HCT116 (cell line): Measurements from ENCODE around the gene KIFC1. TPM values are rescaled to one million over a fixed set of nuclear protein-coding genes. Genes with fewer than 3 reads are reported as not detected.

Experiments used
- ATAC-seq: fragments of 200-7000 bp; cut with Tn5 transposase; 2 replicates; pipeline ENCODE4 v1.9.1; 2020; ENCODE audit warnings: mild to moderate bottlenecking, moderate library complexity
- BruUV-seq: library from RNA; stranded (reverse); fragments of 400-500 nt; replicated peaks from 2 replicates; lab custom pipeline; 2021; lab: Mats Ljungman, UMichigan
- CTCF ChIA-PET: fragments of 300-600 bp; sonication (Branson Sonifier 250); formaldehyde crosslinking; loops from one replicate; lab custom pipeline; 2021; ENCODE audit warnings: antibody characterized with exemption; lab: Charles Lee
- POLR2A ChIA-PET: fragments of 300-600, 350-600 bp; sonication (Branson Sonifier 250); formaldehyde crosslinking; loops from one replicate; lab custom pipeline; 2021; ENCODE audit warnings: antibody characterized with exemption; lab: Charles Lee
- RAD21 ChIA-PET, 2 experiments: fragments of 300-600 bp; sonication (Branson Sonifier 250); formaldehyde crosslinking; loops; one replicate each; lab custom pipeline; 2023; ENCODE audit warnings: low total read pairs in 2 of 2; ENCODE audit not compliant: uncharacterized antibody in 2 of 2, unreplicated experiment in 2 of 2, low non-redundant PET in 1 of 2; lab: Charles Lee
- DNase-seq: peaks from one replicate; pipeline ENCODE4 v3.0.0-alpha.2; 2010; ENCODE audit warnings: low read depth, low spot score
- H2AFZ ChIP-seq: fragments of 200-600 bp; shearing (Covaris generic), sonication (generic); 2 replicates; pipeline ENCODE4 v1.6.1; 2017; ENCODE audit warnings: low read depth, mixed run types, mixed read lengths, antibody characterized with exemption, low read length; ENCODE audit not compliant: poor library complexity, severe bottlenecking
- H3K27ac ChIP-seq: 2 replicates; pipeline ENCODE4 v1.5.1; 2012; ENCODE audit warnings: low read depth, low read length
- H3K27me3 ChIP-seq: fragments of 200-600 bp; sonication (generic); 2 replicates; pipeline ENCODE4 v1.6.1; 2016; ENCODE audit warnings: mixed run types, low read length, mixed read lengths; ENCODE audit not compliant: insufficient read depth
- H3K36me3 ChIP-seq, 2 experiments: fragments of 200-500 bp in 1 of 2; fragments of 200-600 bp in 1 of 2; sonication (Bioruptor generic) in 1 of 2; sonication (generic) in 1 of 2; 2 replicates each; pipeline versions ENCODE4 v1.5.1 to v1.6.1; 2014 to 2016; ENCODE audit warnings: low read length in 2 of 2, inconsistent platforms in 1 of 2, mixed read lengths in 1 of 2, mixed run types in 1 of 2; ENCODE audit not compliant: insufficient read depth in 2 of 2, control insufficient read depth in 1 of 2
- H3K4me1 ChIP-seq, 2 experiments: fragments of 200-600 bp in 1 of 2; sonication (generic) in 1 of 2; 2 replicates each; pipeline versions ENCODE4 v1.5.1 to v1.6.1; 2012 to 2017; ENCODE audit warnings: low read length in 2 of 2, inconsistent platforms in 1 of 2, mild to moderate bottlenecking in 1 of 2, mixed read lengths in 1 of 2, mixed run types in 1 of 2, moderate library complexity in 1 of 2; ENCODE audit not compliant: insufficient read depth in 2 of 2, control insufficient read depth in 1 of 2
- H3K4me2 ChIP-seq: fragments of 200-600 bp; sonication (generic); 2 replicates; pipeline ENCODE4 v1.6.1; 2017; ENCODE audit warnings: mixed run types, low read length, mixed read lengths
- H3K4me3 ChIP-seq, 2 experiments: fragments of 200-600 bp in 1 of 2; sonication (generic) in 1 of 2; replicated peaks in 1 of 2; 2 replicates each; pipeline ENCODE4 v1.5.1; 2011 to 2016; ENCODE audit warnings: low read length in 2 of 2, control low read depth in 1 of 2, low read depth in 1 of 2, mild to moderate bottlenecking in 1 of 2, mixed read lengths in 1 of 2, mixed run types in 1 of 2
- H3K79me2 ChIP-seq: fragments of 200-600 bp; sonication (generic); 2 replicates; pipeline ENCODE4 v1.6.1; 2017; ENCODE audit warnings: mild to moderate bottlenecking, mixed run types, low read length, moderate library complexity, mixed read lengths; ENCODE audit not compliant: insufficient read depth
- H3K9ac ChIP-seq: fragments of 200-600 bp; sonication (generic); 2 replicates; pipeline ENCODE4 v1.6.1; 2016; ENCODE audit warnings: low read length, mixed read lengths
- H3K9me2 ChIP-seq: fragments of 200-600 bp; sonication (generic), shearing (Covaris generic); 2 replicates; pipeline ENCODE4 v1.6.1; 2017; ENCODE audit warnings: mixed run types, mild to moderate bottlenecking, moderate library complexity; ENCODE audit not compliant: insufficient read depth
- H3K9me3 ChIP-seq, 2 experiments: fragments of 200-500 bp in 1 of 2; fragments of 200-600 bp in 1 of 2; sonication (Bioruptor generic) in 1 of 2; sonication (generic) in 1 of 2; 2 replicates each; pipeline ENCODE4 v1.6.1; 2014 to 2017; ENCODE audit warnings: low read length in 2 of 2, mixed read lengths in 2 of 2, inconsistent platforms in 1 of 2, low read depth in 1 of 2, mild to moderate bottlenecking in 1 of 2, mixed run types in 1 of 2, moderate library complexity in 1 of 2; ENCODE audit not compliant: control insufficient read depth in 1 of 2, insufficient read depth in 1 of 2
- H4K20me1 ChIP-seq: fragments of 200-600 bp; sonication (generic), shearing (Covaris generic); 2 replicates; pipeline ENCODE4 v1.6.1; 2017; ENCODE audit warnings: mixed run types, mild to moderate bottlenecking, moderate library complexity; ENCODE audit not compliant: insufficient read depth
- ATF3 ChIP-seq: IDR thresholded peaks from 2 replicates; pipeline ENCODE4 v1.6.1; 2012
- CBX3 ChIP-seq: IDR thresholded peaks from 2 replicates; pipeline ENCODE4 v1.6.1; 2012; ENCODE audit warnings: low read depth
- CEBPB ChIP-seq: IDR thresholded peaks from 2 replicates; pipeline ENCODE4 v1.6.1; 2012; ENCODE audit warnings: low read depth
- EGR1 ChIP-seq: IDR thresholded peaks from 2 replicates; pipeline ENCODE4 v1.6.1; 2012; ENCODE audit warnings: low read depth
- ELF1 ChIP-seq: IDR thresholded peaks from 2 replicates; pipeline ENCODE4 v1.6.1; 2012; ENCODE audit warnings: low read depth, borderline replicate concordance
- EZH2 ChIP-seq: fragments of 200-600 bp; sonication (generic); IDR thresholded peaks from 2 replicates; pipeline ENCODE4 v1.6.1; 2017; ENCODE audit warnings: antibody characterized with exemption, mixed run types
- EZH2phosphoT487 ChIP-seq: fragments of 200-600 bp; IDR thresholded peaks from 2 replicates; pipeline ENCODE4 v1.6.1; 2018; ENCODE audit warnings: antibody characterized with exemption, borderline replicate concordance
- JUND ChIP-seq: IDR thresholded peaks from 2 replicates; pipeline ENCODE4 v1.6.1; 2012
- MAX ChIP-seq: IDR thresholded peaks from 2 replicates; pipeline ENCODE4 v1.6.1; 2012
- POLR2AphosphoS5 ChIP-seq: IDR thresholded peaks from 2 replicates; pipeline ENCODE4 v1.6.1; 2011; ENCODE audit warnings: mild to moderate bottlenecking, low read depth, low read length, moderate library complexity
- SP1 ChIP-seq: IDR thresholded peaks from 2 replicates; pipeline ENCODE4 v1.6.1; 2012; ENCODE audit warnings: low read depth
- ZBTB33 ChIP-seq: IDR thresholded peaks from 2 replicates; pipeline ENCODE4 v1.6.1; 2011; ENCODE audit warnings: mild to moderate bottlenecking, low read length, moderate library complexity; ENCODE audit not compliant: insufficient replicate concordance; ENCODE audit errors: extremely low read depth
- ZNF274 ChIP-seq: fragments of 200-500 bp; sonication (Bioruptor generic); IDR thresholded peaks from 2 replicates; pipeline ENCODE4 v1.6.1; 2014; ENCODE audit warnings: mild to moderate bottlenecking, low read depth, low read length, inconsistent platforms
- intact Hi-C: fragments of 100-400 bp; cut with micrococcal nuclease; formaldehyde crosslinking; loops from 2 replicates; pipeline ENCODE4 v1.10.0; 2022
- total RNA-seq: library from RNA; stranded (reverse); gene quantifications from one replicate; pipeline ENCODE4 v1.2.1, GENCODE V29; 2021; ENCODE audit not compliant: unreplicated experiment

The KIFC1 gene
- total RNA-seq, 1 experiment from 2014 or later = 84.7 TPM

GRCh38 chr6:33404884-33405283 is 13.3 kb downstream of the KIFC1 start:
- Histone ChIP-seq H4K20me1 (no peaks in the 10 kb centered on the region), H3K27me3 (no peaks in the 10 kb centered on the region), H3K36me3 (peaks cover 44 to 65% of the 10 kb centered on the region in 2 experiments), H3K4me2 (no peak overlapping the region), H3K27ac (no peak overlapping the region), H3K9ac (no peak overlapping the region), H3K4me1 (peaks cover 5 to 9% of the 10 kb centered on the region in 2 experiments; a peak in 3 of 4 replicates), H2AFZ (no peak overlapping the region), H3K9me3 (no peaks in the 10 kb centered on the region), H3K4me3 (no peak overlapping the region), H3K9me2 (no peaks in the 10 kb centered on the region), H3K79me2 (peaks cover 15% of the 10 kb centered on the region)
- CTCF ChIA-PET = no interaction called here
- DNase-seq (no peak), ATAC-seq (no peak)
- no peak for TF ChIP-seq ZBTB33
- TF ChIP-seq ZNF274 = no peak
- no peak for TF ChIP-seq EGR1
- TF ChIP-seq POLR2AphosphoS5 = no peak
- TF ChIP-seq EZH2phosphoT487 = no peak
- TF ChIP-seq EZH2 = no peak
- TF ChIP-seq ELF1 = no peak
- no peak for TF ChIP-seq ATF3
- TF ChIP-seq CBX3 = no peak
- TF ChIP-seq CEBPB = no peak
- no peak for TF ChIP-seq JUND
- no peak for TF ChIP-seq SP1
- TF ChIP-seq MAX = no peak
- intact Hi-C loops = no loop called here
- BruUV-seq = no TSS peak
- RAD21 ChIA-PET = no interaction called here
- POLR2A ChIA-PET = no interaction called here
